ENCODE results near the gene TFAP2A. TPM values are rescaled to one million over a fixed set of nuclear protein-coding genes. Genes with fewer than 3 reads are reported as not detected.
A peak's percentile ranks its signal among the peaks of the same experiment; 100 is the strongest.

The TFAP2A gene
- total and polyA plus RNA-seq, 11 donors, result 0.11 to 1.4 (median 0.30) TPM; not detected in 1

DNA sequence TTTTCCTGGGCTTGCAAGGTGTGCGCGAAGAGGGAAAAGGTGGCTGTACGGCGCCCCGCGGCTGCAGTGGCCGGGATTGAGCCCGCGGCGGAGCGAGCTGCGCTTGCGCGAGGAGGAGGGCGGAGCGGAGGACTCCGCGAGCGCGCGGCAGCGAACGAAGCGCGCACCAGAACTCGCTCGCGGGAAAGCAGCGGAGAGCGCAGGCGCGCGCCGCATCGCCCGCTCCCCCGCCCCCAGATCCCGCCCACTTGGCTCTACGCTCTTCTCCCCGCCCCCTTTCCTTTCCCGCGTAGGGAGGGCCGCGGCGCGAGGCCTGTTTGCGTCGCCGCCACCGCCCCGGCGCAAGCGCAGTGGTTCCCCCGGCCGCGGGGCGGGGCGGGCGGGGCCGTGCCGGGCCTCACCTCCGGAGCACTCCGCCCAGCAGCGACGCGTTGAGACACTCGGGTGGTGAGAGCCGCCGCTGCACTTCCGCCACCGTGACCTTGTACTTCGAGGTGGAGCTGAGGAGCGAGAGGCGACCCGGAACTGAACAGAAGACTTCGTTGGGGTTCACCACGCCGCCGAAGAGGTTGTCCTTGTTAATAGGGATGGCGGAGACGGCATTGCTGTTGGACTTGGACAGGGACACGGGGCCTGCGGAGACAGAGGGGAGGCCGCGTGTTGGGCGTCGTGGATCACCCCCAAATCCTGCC, 10.6 kb downstream of the TFAP2A start:
- ATAC-seq, result peak; percentile 96 to 99 (median 98)
- peak overlapping the region in 3 of 12 donors; percentile 15 to 54 (median 21) for H3K27ac ChIP-seq

DNA sequence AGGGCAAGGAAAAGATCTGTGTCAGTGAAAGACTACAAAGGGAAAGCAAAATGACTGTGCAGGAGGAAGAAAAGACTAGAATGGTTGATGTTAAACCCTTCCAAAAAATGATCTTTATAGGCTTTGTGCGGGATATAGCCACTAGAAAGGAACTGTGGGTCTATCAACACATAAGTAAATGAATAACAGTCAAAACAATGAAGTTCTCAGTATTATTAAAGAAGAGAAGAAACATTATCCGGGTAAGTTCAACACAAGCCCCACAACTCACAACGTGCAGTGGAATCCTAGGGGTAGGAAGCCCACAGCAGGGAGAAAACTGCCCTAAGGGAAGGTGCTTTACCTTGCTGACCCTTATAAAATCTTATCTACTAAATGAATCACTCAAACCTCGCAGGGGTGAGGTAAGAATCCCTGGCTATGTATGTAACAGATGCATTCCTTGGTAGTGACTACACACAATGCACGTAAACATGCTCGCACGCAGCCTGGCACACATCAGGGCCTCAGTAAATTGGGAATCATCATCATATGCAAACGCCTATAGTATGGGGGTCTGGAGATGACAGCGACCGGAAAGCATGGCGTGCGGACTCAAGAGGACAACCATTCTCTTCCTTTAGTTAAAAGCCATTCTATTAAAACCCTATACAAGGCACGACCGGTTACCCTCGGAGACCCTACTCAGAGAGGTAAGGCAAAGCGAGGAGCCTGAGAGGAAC, 11.3 kb downstream of the TFAP2A start:
- intact Hi-C loops (cut with DNase I), result no loop called here
- peak in 1 of 4 donors; percentile 17 for ATAC-seq
- no peak overlapping the region for H3K27ac ChIP-seq
- H3K27me3 ChIP-seq, result peaks cover 17 to 95% (median 71%) of the 10 kb centered on the region in 9 donors
- WGBS, 4 donors, result 6 to 8% (median 7%) methylated on average over 12 to 16 of the region's 16 CpGs
- no peak for TF ChIP-seq POLR2A (IDR thresholded peaks at IDR 0.05)
- TF ChIP-seq, protein P1, sequence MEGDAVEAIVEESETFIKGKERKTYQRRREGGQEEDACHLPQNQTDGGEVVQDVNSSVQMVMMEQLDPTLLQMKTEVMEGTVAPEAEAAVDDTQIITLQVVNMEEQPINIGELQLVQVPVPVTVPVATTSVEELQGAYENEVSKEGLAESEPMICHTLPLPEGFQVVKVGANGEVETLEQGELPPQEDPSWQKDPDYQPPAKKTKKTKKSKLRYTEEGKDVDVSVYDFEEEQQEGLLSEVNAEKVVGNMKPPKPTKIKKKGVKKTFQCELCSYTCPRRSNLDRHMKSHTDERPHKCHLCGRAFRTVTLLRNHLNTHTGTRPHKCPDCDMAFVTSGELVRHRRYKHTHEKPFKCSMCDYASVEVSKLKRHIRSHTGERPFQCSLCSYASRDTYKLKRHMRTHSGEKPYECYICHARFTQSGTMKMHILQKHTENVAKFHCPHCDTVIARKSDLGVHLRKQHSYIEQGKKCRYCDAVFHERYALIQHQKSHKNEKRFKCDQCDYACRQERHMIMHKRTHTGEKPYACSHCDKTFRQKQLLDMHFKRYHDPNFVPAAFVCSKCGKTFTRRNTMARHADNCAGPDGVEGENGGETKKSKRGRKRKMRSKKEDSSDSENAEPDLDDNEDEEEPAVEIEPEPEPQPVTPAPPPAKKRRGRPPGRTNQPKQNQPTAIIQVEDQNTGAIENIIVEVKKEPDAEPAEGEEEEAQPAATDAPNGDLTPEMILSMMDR (IDR thresholded peaks at IDR 0.05), result no peak
- H3K4me1 ChIP-seq, result peaks cover 0 to 19% (median 5%) of the 10 kb centered on the region in 12 donors
- H3K9me3 ChIP-seq, result peaks cover 0 to 6% (median 0%) of the 10 kb centered on the region in 12 donors
- H3K4me3 ChIP-seq, result peak overlapping the region; percentile 26 to 65 (median 51)
- no peaks in the 10 kb centered on the region for H3K36me3 ChIP-seq
- DNase-seq, result no peak

More for the DNA sequence above, 10.6 kb downstream of the TFAP2A start:
- no peak for TF ChIP-seq POLR2A (IDR thresholded peaks at IDR 0.05)
- TF ChIP-seq, protein P1 (IDR thresholded peaks at IDR 0.05), result peak in 5 of 12 donors; percentile 22 to 51 (median 44)
- H3K4me3 ChIP-seq, result peak overlapping the region; percentile 26 to 65 (median 51)
- no peaks in the 10 kb centered on the region for H3K36me3 ChIP-seq
- intact Hi-C loops (cut with DNase I), result no loop called here
- peak; percentile 82 to 91 (median 87) for DNase-seq
- peaks cover 19 to 95% (median 72%) of the 10 kb centered on the region in 9 donors for H3K27me3 ChIP-seq
- peaks cover 0 to 19% (median 5%) of the 10 kb centered on the region in 12 donors for H3K4me1 ChIP-seq
- 2 to 5% (median 3%) methylated on average over 40 to 87 of the region's 87 CpGs for WGBS, 4 donors
- H3K9me3 ChIP-seq, result peaks cover 0 to 6% (median 0%) of the 10 kb centered on the region in 12 donors

DNA sequence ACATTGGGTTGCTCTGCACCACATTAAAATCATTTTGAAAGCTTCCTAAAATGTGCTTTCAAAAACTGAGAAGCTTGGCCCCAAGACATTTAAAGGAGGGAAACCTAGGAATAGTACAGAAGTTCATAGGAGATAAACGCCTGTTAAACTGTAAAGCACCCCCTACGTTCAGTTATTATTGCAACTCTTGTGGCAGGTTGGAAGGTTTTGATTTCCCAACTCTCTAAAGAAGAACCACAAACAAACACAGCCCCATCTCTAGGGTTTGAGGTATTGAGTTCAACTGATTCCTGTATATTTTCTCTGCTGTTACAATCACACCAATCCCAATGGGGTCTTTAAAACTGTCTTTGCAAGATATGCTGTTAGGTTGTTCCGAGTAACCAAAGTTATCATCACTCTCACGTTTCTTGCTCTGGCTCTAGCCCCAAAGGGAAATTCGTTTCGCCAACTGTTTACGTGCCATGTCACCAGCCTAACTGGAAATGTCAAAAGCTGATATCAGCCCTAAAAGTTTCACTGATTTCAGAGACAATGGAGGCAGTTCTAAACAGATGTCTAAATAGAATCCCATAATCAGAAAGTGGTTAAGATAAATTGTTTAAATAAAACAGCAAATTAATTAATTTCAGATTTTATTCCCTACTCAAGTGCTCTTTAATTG, 12.1 kb downstream of the TFAP2A start:
- Histone ChIP-seq H3K9me3 (peaks cover 0 to 6% (median 0%) of the 10 kb centered on the region in 12 donors), H3K4me1 (peaks cover 0 to 24% (median 5%) of the 10 kb centered on the region in 12 donors), H3K27me3 (peaks cover 17 to 95% (median 71%) of the 10 kb centered on the region in 9 donors), H3K36me3 (no peaks in the 10 kb centered on the region), H3K27ac (no peak overlapping the region), H3K4me3 (no peak overlapping the region)
- WGBS, 4 donors, result 42 to 52% (median 45%) methylated on average over 7 of the region's 7 CpGs
- intact Hi-C loops (cut with DNase I), result no loop called here
- no peak for TF ChIP-seq POLR2A (IDR thresholded peaks at IDR 0.05)
- TF ChIP-seq, protein P1 (IDR thresholded peaks at IDR 0.05), result no peak
- no peak for ATAC-seq
- DNase-seq, result no peak

Measured in heart left ventricle (tissue), 16 donors.